Mucosa of rectum (tissue), 2 donors: ENCODE data around the gene NRXN2.

Source experiments
- H3K27ac ChIP-seq, 2 donors: one replicate each; pipeline ENCODE4 v1.7.0; 2013; ENCODE audit warnings: inconsistent platforms in 2 of 2, low read depth in 2 of 2, low read length in 2 of 2
- H3K27me3 ChIP-seq, 2 donors: one replicate each; pipeline ENCODE4 v1.7.0; 2013; ENCODE audit warnings: low read length in 2 of 2; ENCODE audit not compliant: control insufficient read depth in 2 of 2, insufficient read depth in 2 of 2
- H3K36me3 ChIP-seq, 2 donors: one replicate each; pipeline ENCODE4 v1.7.0; 2013; ENCODE audit warnings: low read length in 2 of 2; ENCODE audit not compliant: control insufficient read depth in 2 of 2, insufficient read depth in 2 of 2
- H3K4me1 ChIP-seq, 2 donors: one replicate each; pipeline ENCODE4 v1.7.0; 2013; ENCODE audit warnings: low read length in 2 of 2, mild to moderate bottlenecking in 1 of 2; ENCODE audit not compliant: control insufficient read depth in 2 of 2, insufficient read depth in 2 of 2
- H3K4me3 ChIP-seq, 2 donors: one replicate each; pipeline ENCODE4 v1.7.0; 2013; ENCODE audit warnings: low read length in 2 of 2
- H3K9ac ChIP-seq, 2 donors: one replicate each; pipeline ENCODE4 v1.7.0; 2013; ENCODE audit warnings: low read length in 2 of 2, low read depth in 1 of 2, mild to moderate bottlenecking in 1 of 2
- H3K9me3 ChIP-seq, 2 donors: one replicate each; pipeline ENCODE4 v1.7.0; 2013; ENCODE audit warnings: low read length in 2 of 2; ENCODE audit not compliant: control insufficient read depth in 2 of 2
- donor health status: healthy.
- donor health status: Normal muscosa, but diverticular disease.

Gene NRXN2

GRCh38 chr11:64714666-64715065 lies 8.3 kb downstream of the NRXN2 start:
- Histone ChIP-seq H3K4me1 (no peaks in the 10 kb centered on the region), H3K27ac (no peak overlapping the region), H3K9me3 (no peaks in the 10 kb centered on the region), H3K4me3 (no peak overlapping the region), H3K36me3 (no peaks in the 10 kb centered on the region), H3K27me3 (peaks cover 64 to 70% of the 10 kb centered on the region in 2 donors), H3K9ac (no peak overlapping the region)

GRCh38 chr11:64713781-64714363 lies 9.1 kb downstream of the NRXN2 start:
- Histone ChIP-seq H3K4me3 (no peak overlapping the region), H3K27me3 (peaks cover 62 to 76% of the 10 kb centered on the region in 2 donors), H3K4me1 (no peaks in the 10 kb centered on the region), H3K9ac (no peak overlapping the region), H3K9me3 (no peaks in the 10 kb centered on the region), H3K27ac (no peak overlapping the region), H3K36me3 (no peaks in the 10 kb centered on the region)

GRCh38 chr11:64713016-64713707 lies 9.8 kb downstream of the NRXN2 start:
- Histone ChIP-seq H3K4me3 (no peak overlapping the region), H3K4me1 (no peaks in the 10 kb centered on the region), H3K27ac (no peak overlapping the region), H3K9me3 (no peaks in the 10 kb centered on the region), H3K9ac (no peak overlapping the region), H3K36me3 (no peaks in the 10 kb centered on the region), H3K27me3 (peaks cover 59 to 70% of the 10 kb centered on the region in 2 donors)

GRCh38 chr11:64712430-64713015 lies 10.5 kb downstream of the NRXN2 start:
- H3K9ac ChIP-seq = no peak overlapping the region
- no peak overlapping the region for H3K27ac ChIP-seq
- H3K36me3 ChIP-seq = no peaks in the 10 kb centered on the region
- H3K27me3 ChIP-seq = peaks cover 55 to 65% of the 10 kb centered on the region in 2 donors
- H3K9me3 ChIP-seq = no peaks in the 10 kb centered on the region
- no peak overlapping the region for H3K4me3 ChIP-seq
- no peaks in the 10 kb centered on the region for H3K4me1 ChIP-seq

GRCh38 chr11:64711956-64712362 lies 11.0 kb downstream of the NRXN2 start:
- H3K9me3 ChIP-seq = no peaks in the 10 kb centered on the region
- H3K36me3 ChIP-seq = no peaks in the 10 kb centered on the region
- H3K4me3 ChIP-seq = no peak overlapping the region
- H3K9ac ChIP-seq = no peak overlapping the region
- H3K27me3 ChIP-seq = peaks cover 50 to 59% of the 10 kb centered on the region in 2 donors
- H3K27ac ChIP-seq = no peak overlapping the region
- H3K4me1 ChIP-seq = no peaks in the 10 kb centered on the region

- no peaks in the 10 kb centered on the region for H3K36me3 ChIP-seq
- no peaks in the 10 kb centered on the region for H3K9me3 ChIP-seq
- H3K4me1 ChIP-seq = no peaks in the 10 kb centered on the region
- H3K4me3 ChIP-seq = no peak overlapping the region
- no peak overlapping the region for H3K9ac ChIP-seq
- H3K27ac ChIP-seq = no peak overlapping the region
- H3K27me3 ChIP-seq = peaks cover 48 to 58% of the 10 kb centered on the region in 2 donors
These were observed 11.7 kb downstream of the NRXN2 start for GRCh38 chr11:64711138-64711955.

GRCh38 chr11:64710418-64711137 lies 12.4 kb downstream of the NRXN2 start:
- H3K27me3 ChIP-seq = peaks cover 42 to 56% of the 10 kb centered on the region in 2 donors
- H3K9ac ChIP-seq = no peak overlapping the region

GRCh38 chr11:64705501-64705900 lies 17.5 kb downstream of the NRXN2 start:
- H3K27ac ChIP-seq = no peak overlapping the region
- H3K27me3 ChIP-seq = peaks cover 24 to 29% of the 10 kb centered on the region in 2 donors
- no peak overlapping the region for H3K9ac ChIP-seq
- H3K36me3 ChIP-seq = no peaks in the 10 kb centered on the region
- no peaks in the 10 kb centered on the region for H3K9me3 ChIP-seq
- no peaks in the 10 kb centered on the region for H3K4me1 ChIP-seq
- no peak overlapping the region for H3K4me3 ChIP-seq

More at GRCh38 chr11:64710418-64711137, 12.4 kb downstream of the NRXN2 start:
- no peaks in the 10 kb centered on the region for H3K4me1 ChIP-seq
- H3K4me3 ChIP-seq = no peak overlapping the region
- H3K9me3 ChIP-seq = no peaks in the 10 kb centered on the region
- H3K36me3 ChIP-seq = no peaks in the 10 kb centered on the region
- H3K27ac ChIP-seq = no peak overlapping the region

- Histone ChIP-seq H3K4me1 (no peaks in the 10 kb centered on the region), H3K36me3 (no peaks in the 10 kb centered on the region), H3K27me3 (peaks cover 15 to 24% of the 10 kb centered on the region in 2 donors), H3K9me3 (no peaks in the 10 kb centered on the region), H3K27ac (no peak overlapping the region), H3K4me3 (no peak overlapping the region), H3K9ac (no peak overlapping the region)
These were observed 19.9 kb downstream of the NRXN2 start for GRCh38 chr11:64703048-64703447.
